Stimulated activated CD4-positive, alpha-beta T cell treated with anti-CD3 and anti-CD28 coated beads, Interleukin-12 subunit alpha, Interleukin-12 subunit beta, amount 100 ng/mL, for 48 hours (primary cell): ENCODE results near the gene TCL1B.
"Not testable (repeated sequence)": the region's sequence is repeated elsewhere in the genome, so short reads cannot be mapped to it uniquely, and the experiment has no call there.

Experiments
- DNase-seq, 3 donors: peaks; one replicate each; pipeline ENCODE4 v3.0.0-alpha.2; 2020; ENCODE audit warnings: low read depth in 2 of 3, low spot score in 1 of 3

TCL1B gene

DNA sequence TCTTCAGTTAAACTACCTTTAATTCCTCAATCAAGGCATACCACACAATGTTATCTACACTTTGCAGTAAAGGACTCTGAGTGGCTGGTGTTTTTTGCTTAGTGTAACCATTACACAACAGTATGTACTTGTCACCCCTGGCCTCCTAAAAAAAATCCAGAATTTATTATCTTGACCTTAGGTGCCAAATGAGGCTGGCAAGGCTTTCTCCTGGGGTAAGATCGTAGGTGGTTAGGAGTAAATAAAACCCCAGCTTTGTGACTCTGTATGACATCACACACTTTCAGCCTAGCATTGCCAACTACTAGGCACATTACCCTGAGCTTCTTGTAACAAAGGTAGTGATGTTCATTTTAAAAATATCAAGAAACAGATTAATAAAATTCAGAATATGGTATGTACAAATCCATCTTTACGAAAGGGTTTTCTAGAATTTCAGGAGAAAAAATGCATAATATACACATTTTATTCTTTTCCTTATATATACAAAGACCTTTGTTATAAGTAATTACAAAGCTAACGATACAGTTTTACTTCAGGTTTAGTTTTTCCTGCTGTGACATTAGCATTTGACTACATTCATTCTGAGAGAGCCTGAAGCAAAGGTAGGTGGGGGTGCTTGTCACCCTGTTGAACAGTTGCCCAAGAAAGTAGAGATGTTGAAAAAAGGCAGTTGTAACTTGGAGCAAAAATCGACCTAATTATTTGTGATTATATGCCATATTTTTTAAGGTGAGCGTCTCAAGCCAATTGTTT lies 14.2 kb downstream of the TCL1B start:
- no peak for DNase-seq

DNA sequence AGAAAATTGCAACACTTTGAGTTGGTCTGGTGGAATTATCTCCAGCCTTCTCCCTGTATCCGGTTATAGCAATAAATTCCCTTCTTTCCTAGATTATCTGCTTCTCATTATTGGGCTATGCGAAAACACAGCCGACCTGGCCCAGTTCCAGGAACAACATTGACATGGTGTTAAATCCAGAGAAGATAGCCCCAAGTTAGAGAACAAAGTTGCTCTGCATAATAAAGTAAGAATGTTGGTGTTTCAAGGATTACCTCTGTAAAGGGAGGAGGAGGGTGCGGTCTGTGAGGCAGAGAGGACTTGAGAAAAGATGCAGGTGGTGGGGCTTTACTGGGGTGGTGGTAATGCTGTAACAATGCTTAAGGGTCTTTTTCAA lies 15.6 kb downstream of the TCL1B start:
- DNase-seq, result no peak

DNA sequence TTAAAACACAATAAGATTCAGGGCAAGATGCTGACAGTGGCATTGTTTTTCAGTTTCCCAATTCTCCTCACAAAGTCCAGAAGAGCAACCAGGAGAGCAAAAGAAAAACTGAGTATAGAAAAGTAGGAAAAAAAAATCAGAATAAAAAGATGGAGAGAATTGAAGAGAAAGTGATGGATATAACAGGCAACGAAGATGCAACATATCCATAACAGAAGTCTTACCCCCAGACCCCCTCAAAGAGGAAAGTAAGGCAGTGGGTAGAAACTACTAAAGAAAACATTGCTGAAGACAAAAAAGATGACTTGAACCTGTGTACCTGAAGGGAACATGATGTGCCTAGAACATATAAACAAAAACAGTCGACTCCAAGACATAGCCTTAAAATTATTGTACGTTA lies 17.1 kb downstream of the TCL1B start:
- no peak for DNase-seq

DNA sequence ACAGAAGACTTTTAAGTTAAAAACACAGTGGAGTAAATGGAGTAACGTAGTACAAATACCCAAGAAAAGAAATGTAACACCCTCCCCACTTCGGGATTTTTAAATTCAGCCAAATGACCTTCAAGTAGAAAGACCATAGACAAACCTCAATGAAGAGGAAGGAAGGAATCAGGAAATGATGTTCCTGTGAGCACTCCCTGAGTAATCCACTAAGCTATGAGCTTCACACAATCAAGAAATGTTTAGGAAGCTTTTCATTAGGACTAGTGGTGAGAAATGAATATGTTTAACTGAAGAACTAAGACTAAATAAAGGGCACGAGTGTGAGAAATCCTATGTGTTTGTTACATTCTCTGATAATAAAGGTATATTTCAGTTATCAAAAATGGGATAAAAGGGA lies 17.6 kb downstream of the TCL1B start:
- DNase-seq, result no peak

DNA sequence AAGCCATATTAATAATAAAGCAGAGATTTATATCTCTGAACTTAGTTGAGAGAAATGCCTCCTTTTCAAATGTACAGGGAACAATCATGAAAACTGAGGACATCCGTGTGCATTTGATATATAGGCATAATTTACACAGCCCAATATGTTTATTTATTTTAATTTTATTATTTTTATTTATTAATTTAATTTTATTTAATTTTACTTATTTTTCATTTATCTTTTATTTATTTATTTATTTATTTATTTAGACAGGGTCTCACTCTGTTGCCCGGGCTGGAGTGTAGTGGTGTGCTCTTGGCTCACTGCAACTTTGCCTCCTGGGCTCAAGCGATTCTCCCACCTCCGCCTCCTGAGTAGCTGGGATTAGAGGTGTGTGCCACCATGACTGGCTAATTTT lies 19.3 kb downstream of the TCL1B start:
- no peak for DNase-seq

DNA sequence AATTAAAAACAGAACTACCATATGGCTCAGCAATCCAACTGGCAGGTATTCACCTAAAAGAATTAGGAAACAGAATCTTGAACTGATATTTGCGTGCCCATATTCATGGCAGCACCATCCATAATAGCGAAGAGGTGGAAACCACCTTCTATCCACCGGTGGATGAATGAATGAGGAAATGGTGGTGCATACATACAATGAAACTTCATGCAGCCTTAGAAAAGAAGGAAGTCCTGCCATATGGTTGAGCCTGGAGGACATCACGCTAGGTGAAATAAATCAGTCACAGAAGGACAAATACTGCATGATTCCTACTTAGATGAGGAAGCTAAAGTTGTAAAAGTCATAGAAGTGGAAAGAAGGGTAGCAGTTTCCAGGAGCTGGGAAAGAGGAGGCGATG lies 21.1 kb downstream of the TCL1B start:
- no peak for DNase-seq

DNA sequence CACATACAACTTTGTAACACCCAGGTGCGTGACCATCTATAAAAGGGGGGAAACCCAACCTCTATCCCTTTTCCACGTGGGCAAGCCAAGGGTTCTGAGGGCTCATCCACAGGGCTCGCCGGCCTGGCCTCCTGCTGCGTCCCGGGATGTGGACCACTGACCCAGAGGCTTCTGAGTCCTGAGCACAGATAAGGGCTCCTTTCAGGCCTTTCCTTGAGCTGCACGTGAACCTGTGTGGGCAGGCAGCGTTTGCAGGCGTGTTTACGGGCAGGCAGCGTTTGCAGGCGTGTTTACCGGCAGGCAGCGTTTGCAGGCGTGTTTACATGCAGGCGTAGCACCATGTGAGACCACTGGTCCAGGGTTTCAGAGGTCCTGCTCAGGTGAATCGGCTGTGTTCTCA lies 23.9 kb downstream of the TCL1B start:
- no peak for DNase-seq

DNA sequence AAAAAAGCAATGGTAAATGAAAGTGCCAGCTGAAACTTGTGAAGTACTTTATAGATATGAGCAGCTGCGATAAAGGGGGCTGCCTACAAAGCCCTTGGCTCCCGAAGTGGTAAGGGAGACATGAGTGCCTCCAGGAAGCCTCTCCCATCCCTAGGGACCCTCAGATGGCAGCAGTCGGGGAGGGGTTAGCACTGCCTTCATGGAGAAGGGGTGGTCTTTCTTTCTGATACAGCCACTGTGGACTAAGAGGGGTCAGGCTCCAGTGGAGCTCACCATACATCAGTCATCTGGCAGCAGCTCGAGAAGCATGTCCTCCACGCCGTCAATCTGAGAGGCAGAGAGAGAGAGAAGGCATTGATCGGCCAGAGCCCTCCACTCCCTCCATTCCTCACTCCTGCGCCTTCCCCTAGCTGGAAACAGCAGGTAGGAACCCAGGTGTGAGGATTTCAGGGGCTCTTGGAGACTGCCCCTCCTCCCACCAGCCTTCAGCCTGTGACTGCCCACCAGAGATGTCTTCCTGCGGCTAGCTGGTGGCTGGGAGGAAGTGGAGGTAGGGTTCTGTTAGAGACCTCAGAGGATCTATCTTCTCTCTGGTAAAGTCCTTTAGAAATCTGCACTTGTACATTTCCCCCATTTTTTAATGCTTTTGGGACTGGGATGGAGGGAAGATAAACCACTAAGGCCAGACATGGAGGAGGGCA lies 25.4 kb downstream of the TCL1B start:
- no peak for DNase-seq

DNA sequence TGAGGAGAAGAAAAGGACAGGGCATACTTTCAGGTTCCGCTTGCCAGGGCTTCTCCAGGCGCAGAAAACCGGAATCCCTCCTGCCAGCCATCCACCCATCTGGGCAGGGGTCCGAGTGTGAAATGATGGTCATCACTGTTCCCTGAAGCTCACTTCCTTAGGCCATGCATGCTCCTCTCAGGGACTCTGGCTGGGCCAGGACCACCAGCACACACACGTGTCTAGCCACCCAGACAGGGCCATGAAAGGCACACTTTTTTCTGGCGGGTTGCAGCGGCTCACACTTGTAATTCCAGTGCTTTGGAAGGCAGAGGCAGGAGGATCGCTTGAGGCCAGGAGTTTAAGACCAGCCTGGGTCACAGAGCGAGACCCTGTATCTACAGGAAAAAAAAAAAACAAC lies 26.2 kb downstream of the TCL1B start:
- no peak for DNase-seq

DNA sequence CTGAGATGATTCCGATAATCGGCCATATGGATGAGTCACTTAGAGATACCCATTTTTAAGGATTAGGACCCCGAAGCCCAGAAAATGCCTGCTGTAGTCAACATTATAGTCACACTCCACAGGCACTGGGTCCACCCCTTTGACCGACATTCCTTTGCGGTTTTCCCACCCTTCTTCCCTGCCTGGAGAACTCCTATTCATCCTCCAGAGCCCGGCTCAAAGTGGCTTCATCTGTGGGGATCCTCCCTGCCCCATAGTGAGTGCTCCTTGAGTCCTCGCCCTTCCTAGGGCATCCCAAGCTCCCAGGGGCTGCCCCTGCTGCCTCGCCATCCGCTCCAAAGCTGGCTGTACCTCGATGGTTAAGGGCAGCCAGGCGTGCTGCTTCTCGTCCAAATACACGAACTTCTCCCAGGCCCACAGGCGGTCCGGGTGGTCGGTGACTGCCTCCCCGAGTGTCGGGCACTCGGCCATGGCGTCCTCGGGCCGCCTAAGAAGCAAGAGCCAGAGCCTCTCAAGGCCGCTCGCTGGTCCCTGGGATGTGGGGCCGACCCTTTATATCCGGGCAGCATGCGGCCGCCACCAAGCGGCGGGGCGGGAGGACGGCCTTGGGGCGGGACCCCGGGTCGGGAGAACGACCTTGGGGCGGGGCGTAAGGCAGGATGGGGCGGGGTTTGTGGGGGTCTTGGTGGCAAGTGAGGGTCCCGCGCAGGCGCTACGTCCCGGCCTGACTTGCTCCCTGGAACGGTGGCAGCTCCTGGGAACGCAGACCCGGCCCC lies 27.6 kb downstream of the TCL1B start, which contains the start of gene TCL1A:
Gene TCL1A (minus strand): TSS at position 530 of the 776 bp plus-strand sequence. CDS start 59 bp downstream, at position 471.
- DNase-seq, result no peak

DNA sequence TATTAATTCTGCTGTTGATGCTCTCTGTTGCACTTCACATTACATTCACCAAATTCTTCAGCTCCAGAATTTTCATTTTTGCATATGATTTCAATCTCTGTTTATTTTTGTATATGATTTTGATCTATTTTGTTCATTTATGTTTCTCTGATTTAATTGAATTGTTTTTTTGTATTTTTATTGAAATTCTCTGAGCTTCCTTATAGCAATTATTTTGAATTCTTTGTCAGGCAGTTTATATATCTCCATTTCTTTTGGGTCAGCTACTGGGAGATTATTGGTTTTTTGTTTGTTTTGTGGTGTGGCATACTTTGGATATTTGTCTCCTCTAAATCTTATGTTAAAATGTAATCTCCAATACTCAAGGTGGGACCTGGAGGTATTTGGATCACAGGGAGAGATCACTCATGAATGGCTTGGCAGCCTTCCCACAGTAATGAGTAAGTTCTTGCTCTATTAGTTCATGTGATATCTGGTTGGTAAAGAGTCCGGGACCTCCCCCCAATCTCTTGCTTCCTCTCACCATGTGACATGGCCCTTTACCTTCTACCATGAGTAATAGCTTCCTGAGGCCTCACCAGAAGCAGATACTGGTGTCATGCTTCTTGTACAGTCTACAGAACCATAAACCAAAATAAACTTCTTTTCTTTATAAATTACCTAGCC lies 36.4 kb downstream of the TCL1B start:
- no peak for DNase-seq

DNA sequence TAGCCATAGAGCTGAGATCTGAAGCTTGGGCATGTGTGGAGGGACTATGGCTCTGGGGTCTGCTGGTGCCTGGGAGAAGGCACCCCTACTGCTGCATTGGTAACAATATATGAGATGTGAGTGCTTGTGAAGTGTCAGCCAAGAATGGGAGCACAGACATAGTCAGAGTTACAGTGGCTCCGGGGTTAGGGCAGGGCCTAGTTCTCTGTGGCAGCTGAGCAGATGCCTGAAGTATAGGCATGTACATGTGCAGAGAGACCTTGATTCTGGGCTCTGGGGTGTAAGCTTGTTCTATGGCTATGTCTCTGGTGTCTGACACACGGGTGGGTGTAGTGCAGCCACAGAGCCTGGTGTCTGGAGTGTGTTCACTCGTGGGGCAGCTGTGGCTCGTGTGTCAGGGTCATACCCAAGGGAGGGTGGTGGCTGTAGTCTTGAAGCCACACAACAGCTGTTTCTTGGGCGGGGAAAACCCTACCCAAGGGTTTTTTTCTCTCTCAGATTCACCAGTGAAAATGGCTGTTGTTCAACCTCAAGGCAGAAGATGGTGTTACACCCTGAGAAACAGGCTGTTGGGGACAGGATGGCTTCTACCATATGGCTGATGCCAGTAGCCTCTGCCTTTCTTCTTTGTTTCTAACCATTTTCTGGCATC lies 39.6 kb downstream of the TCL1B start:
- DNase-seq, result no peak

DNA sequence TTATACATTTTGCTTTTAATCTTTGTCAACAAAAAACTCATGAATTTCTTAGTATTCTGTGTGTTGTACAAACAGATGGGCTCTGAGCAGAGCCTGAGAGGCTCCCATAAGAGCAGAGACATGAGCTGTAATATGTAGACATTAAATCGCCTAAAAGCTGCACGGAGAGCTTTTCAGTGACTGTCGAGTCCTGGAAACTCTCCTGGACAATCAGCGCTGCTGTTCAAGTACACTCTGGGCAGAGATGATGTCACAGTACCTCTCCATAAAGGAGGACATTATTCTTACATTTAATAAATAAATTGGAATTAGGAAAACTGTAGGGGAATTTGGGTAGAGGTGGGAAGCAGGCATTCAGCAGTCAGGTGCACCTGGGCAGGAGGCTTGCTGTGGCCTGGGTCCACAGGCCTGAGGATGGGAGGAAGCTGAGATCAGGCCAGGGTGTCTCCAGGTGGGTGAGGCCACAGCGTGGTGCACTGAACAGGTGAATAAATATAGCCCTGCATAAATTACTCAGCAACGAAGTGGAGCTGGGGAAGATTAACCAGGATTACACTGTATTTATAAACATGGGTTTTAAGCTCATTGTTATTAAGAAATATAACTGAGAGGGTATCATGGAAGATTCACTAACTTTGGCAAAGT lies 41.0 kb downstream of the TCL1B start:
- DNase-seq, result no peak

DNA sequence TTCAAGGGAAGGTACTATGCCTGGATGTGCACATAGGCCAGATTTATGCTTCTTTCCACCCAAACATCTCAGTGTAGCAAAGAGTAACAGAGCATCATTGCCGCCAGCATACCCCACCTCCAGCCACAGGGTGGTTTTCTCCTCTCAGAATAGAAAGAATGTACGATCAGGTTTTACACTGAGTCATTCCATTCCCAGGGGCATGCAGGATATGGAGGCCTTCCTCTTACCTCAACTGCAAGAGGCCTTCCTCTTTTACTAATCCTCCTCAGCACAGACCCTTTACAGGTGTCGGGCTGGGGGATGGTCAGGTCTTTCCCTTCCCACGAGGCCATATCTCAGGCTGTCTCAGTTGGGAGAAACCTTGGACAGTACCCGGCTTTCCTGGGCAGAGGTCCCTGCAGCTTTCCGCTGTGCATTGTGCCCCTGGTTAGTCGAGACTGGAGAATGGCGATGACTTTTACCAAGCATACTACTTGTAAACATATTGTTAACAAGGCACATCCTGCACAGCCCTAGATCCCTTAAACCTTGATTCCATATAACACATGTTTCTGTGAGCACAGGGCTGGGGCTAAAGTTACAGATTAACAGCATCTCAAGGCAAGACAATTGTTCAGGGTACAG lies 43.3 kb downstream of the TCL1B start:
- not testable (repeated sequence) for DNase-seq

DNA sequence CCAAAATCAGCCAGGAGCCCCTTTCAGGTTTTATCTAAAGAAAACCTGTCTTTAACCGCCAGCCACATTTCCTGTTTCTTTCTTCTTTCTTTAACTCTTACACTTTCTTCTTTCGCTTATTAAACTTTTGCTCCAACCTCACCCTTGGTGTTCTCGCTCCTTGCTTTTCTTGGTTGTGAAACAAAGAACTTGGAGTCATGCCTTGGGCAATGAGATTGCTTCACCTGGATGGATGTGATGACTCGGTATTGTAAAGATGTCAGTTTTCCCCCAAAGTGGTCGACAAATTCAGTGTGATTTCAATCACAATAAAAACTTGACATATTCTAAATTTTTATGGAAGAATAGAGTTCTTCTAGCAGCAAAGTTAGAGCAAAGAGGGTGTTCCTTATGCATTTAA lies 43.9 kb downstream of the TCL1B start:
- no peak for DNase-seq

DNA sequence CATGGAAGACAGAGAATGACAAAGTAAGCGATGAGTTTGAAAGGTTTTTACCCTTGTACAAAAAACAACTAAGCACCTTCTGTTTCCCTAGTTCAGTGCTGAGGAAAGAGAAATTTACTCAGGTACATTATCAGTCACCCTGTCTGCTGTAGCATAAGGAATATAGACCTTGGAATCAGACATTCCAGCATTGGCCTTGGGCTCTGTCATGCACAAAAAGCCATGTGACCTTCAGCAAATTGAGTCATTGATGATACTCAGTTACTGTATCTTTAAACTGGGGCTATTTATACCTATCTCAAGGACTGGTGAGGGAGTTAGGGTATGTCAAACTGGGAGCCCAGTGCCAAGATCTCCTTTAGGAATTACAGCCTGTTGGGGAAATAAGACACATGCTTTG lies 47.0 kb downstream of the TCL1B start:
- DNase-seq, result no peak

DNA sequence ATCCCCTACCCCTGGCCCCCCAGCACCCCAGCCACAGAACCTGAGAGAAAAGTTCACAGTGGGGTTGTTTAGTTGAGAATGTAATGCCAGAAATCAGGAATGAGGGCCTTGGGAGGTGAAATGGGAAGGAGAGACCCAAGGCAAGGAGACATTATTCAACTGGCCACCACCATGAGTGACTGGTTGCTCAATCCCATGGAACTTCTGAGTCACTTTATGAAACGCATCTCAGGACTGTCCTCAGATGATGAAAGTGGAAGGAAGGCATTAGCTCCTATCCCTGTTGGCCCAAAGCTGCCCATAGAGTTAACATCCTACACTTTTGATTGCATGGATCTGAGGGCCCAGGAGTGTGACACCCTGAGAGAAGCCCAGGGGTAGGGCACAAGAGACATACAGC lies 53.1 kb downstream of the TCL1B start:
- no peak for DNase-seq

DNA sequence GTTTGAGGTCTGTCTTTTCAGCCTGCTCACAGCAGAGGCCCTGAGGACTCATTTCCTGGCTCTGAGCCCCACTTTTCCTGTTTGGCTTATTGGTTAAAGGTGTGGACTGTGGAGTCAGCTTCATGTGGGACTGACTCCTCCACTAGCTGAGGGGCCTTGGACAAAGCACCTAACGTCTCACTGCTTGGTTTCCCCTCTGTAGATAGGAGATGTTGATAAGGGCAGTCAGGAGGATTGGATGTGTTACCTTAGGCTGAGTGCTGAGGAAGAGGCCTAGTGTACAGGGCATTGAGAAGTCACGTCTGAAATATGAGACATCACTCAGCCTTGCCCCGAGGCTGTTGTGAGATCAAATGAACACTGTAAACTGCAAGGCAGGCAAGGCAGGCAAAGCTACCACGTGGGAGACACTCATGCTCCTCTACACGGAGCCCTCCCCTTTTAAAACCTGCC lies 54.8 kb downstream of the TCL1B start:
- DNase-seq, result no peak

DNA sequence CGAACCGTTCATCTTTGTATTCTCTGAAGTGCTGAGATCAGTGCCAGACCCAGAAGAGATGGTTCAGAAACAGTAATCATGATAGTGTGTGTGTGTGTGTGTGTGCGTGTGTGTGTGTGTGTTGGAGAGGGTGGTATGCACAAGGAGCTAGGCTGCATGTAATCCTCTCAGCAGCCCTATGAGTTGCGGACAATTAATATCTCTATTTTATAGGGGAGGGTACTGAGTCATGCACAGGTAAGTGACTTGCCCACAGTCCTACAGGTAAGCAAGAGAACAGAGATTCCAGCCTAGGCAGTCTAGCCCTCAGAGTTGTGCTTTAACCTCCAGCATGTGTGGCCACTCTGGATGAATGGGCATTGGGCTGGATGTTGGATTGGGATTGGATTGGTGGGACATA lies 55.6 kb downstream of the TCL1B start:
- no peak for DNase-seq
